Limb (tissue), 2 donors: Measurements from ENCODE around the gene TEX11.
"Not testable (repeated sequence)": the region's sequence is repeated elsewhere in the genome, so short reads cannot be mapped to it uniquely, and the experiment has no call there.

ENCODE experiments used
- DNase-seq, 2 donors: peaks; one replicate each; pipeline ENCODE4 v3.0.0-alpha.2; 2016; ENCODE audit errors: extremely low spot score in 2 of 2

The TEX11 gene

GRCh38 chrX:70908541-70908940 is at the start of gene TEX11:
Gene TEX11 (minus strand): TSS chrX:70908711. CDS start chrX:70907789, 922 bp downstream.
- no peak for DNase-seq

- no peak for DNase-seq
Measured at GRCh38 chrX:70954871-70955270, 46.4 kb upstream of the TEX11 start.

DNA sequence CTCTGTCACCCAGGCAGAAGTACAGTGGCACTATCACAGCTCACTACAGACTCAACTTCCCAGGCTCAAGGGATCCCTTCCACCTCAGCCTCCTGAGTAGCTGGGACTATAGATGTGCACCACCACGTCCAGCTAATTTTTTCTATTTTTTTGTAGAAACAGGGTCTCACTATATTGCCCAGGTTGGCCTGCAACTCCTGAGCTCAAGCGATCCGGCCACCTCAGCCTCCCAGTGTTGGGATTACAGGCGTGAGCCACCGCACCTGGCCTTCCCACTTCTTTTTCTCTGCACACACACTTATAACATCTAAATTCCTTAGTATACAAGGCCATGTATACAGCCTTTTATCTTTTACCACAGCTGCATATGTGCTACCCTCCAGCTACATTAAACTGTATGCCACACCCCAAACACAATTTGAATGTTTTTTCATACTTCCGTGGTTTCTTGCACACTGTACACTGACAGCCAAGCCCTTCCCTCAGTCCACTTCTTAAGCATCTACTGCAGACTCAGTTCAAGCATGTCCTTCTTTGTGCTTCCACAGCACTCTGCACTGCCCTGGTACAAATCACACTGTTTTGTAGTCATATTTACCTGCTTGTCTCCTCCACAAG is 15.9 kb upstream of the TEX11 start:
- no peak for DNase-seq

DNA sequence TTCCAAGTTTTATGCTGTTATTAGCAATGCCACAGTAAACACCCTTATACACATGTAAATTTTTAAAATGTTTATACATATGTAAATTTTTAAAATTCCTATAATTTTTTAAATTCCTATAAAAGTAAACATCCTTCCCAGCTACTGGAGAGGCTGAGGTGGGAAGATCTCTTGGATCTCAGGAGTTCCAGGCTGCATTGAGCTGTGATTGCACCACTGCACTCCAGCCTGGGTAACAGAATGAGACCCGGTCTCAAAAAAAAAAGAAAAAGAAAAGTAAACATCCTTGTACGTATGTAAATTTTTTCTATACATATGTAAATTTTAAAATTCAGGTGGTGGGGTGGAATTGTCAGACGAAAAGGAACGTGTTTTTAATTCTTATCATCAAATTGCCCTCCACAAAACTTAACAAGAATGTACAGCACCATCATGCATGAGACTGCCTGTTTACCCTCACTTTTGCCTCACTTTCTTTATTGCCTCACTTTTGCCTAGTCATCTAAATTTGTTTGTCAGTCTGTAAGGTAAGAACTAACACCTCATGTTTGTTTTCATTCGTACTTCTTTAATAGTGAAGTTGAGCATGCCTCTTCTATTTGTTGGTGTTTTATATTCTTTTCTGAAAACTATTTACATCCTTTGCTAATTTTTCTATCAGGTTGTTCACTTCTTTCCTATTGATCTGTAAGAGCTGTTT is 14.4 kb upstream of the TEX11 start:
- DNase-seq: no peak

GRCh38 chrX:70921709-70922352 is 13.3 kb upstream of the TEX11 start:
- no peak for DNase-seq

DNA sequence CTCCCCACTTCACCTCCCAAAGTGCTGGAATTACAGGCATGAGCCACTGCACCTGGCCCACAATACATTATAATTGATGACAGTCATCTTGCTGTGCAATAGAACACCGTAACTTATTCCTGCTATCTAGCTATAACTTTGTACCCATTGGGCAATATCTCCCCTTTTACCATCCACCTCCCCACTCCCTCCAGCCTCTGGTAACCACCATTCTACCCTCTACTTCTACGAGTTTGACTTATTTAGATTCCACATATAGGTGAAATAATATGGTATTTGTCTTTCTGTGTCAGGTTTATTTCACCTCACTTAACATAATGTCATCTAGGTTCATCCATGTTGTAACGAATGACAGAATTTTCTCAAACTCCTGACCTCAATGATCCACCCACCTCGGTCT is 8.2 kb upstream of the TEX11 start:
- no peak for DNase-seq

DNA sequence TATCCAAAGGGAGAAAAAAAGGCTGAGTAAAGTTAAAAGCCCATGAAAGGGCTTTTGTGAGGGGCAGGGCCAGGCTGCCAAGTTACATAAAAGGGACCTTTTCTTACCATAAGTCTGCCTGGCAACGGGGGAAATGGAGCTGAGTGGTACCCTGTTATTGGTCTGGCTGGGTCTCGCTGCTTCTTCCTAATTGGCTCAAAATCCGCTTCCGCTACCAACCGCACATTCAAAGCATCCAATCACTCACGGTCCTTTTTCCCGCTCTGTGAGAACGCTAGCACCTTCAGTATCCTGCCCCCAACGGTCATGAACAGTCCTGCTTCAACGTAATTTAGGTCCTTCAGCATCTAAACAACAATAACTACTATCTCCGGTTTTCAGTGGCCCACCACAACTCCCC is 611 bp downstream of the TEX11 start:
- DNase-seq: no peak

GRCh38 chrX:70901465-70901864 is 7.0 kb downstream of the TEX11 start:
- no peak for DNase-seq

DNA sequence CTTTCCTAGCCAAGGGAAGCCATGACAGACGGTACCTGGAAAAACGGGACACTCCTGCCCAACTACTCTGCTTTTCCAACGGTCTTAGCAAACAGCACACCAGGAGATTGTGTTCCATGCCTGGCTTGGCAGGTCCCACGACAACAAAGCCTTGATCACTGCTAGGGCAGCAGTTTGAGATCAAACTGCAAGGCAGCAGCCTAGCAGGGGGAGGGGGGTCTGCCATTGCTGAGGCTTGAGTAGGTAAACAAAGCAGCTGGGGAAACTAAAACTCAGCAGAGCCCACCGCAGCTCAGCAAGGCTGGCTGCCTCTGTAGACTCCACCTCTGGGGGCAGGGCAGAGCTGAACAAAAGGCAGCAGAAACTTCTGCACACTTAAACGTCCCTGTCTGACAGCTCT is 18.1 kb downstream of the TEX11 start:
- DNase-seq: not testable (repeated sequence)

DNA sequence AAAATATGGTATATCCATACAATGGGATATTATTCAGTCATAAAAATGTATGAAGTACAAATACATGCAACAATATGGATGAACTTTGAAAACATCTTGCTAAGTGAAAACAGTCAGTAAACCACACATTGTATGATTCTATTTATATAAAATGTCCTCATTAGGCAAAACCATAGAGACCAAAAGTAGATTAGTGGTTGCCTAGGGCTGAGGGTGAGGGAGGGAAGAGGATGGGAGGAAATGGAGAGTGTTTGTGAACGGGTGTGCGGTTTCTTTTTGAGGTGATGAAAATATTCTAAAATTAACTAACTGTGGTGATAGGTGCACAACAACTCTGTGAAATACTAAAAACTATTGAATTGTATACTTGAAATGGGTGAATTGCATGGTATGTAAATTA is 29.6 kb downstream of the TEX11 start:
- DNase-seq: no peak

DNA sequence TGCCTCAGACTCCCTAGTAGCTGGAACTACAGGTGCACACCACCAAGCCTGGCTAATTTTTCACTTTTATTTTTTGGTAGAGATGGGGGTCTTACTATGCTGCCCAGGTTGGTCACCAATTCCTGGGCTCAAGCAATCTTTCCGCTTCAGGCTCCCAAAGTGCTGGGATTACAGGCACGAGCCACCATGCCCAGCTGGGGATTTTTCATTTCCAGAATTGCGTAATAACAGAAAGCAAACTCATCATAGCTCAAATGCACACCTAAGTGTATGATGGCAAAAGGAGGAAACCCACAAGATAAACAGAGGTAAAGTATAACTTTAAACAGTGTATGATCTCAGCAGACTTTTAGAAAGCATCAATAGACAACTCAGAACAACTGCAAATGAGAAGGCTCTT is 56.2 kb downstream of the TEX11 start:
- DNase-seq: no peak

DNA sequence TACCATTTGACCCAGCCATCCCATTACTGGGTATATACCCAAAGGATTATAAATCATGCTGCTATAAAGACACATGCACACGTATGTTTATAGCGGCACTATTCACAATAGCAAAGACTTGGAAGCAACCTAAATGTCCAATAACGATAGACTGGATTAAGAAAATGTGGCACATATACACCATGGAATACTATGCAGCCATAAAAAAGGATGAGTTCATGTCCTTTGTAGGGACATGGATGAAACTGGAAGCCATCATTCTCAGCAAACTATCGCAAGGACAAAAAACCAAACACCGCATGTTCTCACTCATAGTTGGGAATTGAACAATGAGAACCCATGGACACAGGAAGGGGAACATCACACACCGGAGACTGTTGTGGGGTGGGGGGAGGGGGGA is 64.4 kb downstream of the TEX11 start:
- not testable (repeated sequence) for DNase-seq

GRCh38 chrX:70843620-70844019 is 64.9 kb downstream of the TEX11 start:
- not testable (repeated sequence) for DNase-seq

DNA sequence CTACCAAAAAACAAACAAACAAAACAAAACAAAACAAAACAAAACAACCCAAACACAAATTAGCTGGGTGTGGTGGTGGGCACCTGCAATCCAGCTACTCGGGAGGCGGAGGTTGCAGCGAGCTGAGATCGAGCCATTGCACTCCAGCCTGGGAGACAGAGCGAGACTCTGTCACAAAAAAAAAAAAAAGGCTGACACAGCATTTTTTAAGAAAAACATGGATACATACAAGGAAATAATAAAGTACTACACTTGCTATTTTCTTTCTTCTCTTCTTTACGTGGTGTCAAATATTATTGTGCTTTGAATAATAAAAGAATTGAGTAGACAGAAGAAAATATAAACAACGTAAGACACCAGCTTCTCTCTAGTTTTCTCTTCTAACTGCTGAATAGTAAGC is 73.9 kb downstream of the TEX11 start:
- no peak for DNase-seq

- peak; percentile 6 to 22 for DNase-seq
Measured at GRCh38 chrX:70826715-70827114, 81.8 kb downstream of the TEX11 start.

DNA sequence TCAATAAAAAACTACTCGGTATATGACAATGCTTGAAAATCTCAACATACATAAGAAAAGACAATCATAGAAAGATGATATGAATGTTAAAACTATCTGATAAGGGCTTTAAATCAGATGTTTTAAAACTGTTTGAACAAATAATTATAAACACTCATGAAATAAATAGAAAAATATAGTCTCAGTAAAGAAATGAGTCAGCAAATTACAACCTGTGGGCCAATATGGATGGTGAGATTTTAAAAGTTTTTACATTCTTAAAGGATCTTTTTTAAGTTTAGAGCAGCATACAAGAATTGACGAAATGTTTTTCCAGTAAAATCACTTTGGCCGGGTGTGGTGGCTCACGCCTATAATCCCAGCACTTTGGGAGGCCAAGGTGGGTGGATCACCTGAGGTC is 83.1 kb downstream of the TEX11 start:
- DNase-seq: no peak

GRCh38 chrX:70808942-70809940 is 99.3 kb downstream of the TEX11 start:
- no peak for DNase-seq

- DNase-seq: no peak
Measured at GRCh38 chrX:70806081-70806480, 102.4 kb downstream of the TEX11 start.

DNA sequence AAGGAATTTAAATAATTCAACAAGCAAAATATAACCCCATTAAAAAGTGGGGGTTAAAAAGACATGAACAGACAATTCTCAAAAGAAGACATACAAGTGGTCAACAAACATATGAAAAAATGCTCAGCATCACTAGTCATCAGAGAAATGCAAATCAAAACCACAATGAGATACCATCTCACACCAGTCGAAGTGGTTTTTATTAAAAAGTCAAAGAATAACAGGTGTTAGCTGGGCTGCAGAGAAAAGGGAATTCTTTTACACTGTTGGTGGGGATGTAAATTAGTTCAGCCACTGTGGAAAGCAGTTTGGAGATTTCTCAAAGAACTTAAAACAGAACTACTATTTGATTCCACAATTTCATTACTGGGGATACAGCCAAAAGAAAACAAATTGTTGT is 111.8 kb downstream of the TEX11 start:
- DNase-seq: not testable (repeated sequence)

DNA sequence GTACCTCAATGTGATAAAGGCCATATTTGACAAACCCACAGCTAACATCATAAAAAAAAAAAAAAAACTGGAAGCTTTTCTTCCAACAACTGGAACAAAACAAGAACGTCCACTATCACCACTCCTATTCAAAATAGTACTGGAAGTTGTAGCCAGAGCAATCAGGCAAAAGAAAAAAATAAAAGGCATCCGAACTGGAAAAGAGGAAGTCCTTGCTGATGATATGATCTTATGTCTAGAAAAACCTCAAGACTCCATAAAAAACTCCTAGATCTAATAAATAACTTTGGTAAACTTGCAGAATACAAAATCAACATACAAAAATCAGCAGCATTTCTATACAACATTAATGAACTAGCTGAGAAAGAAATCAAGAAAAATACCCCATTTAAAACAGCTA is 134.3 kb downstream of the TEX11 start:
- no peak for DNase-seq

GRCh38 chrX:70769659-70770227 is 138.8 kb downstream of the TEX11 start:
- peak in 1 of 2 donors; percentile 15 for DNase-seq
